Heart left ventricle (tissue), 16 donors: Measurements from ENCODE around the gene INSR. TPM values are rescaled to one million over a fixed set of nuclear protein-coding genes. Genes with fewer than 3 reads are reported as not detected.

Experiments used
- ATAC-seq, 4 donors: fragments of 200-7000 bp; cut with Tn5 transposase; one replicate each; pipeline ENCODE4 v1.9.1; 2020 to 2022; ENCODE audit warnings: moderate library complexity in 4 of 4, mild to moderate bottlenecking in 3 of 4, moderate number of reproducible peaks in 1 of 4
- DNase-seq, 5 donors: peaks; one replicate each; pipeline ENCODE4 v3.0.0-alpha.2; 2020
- H3K27ac ChIP-seq, 12 donors: fragments of 200-600 bp; sonication (generic) in 4 of 12; one replicate each; pipeline versions ENCODE4 v1.5.0 to v1.8.0; 2016 to 2022; ENCODE audit warnings: mild to moderate bottlenecking in 2 of 12
- H3K27me3 ChIP-seq, 9 donors: fragments of 200-600 bp; sonication (generic) in 2 of 9; one replicate each; pipeline versions ENCODE4 v1.5.1 to v1.8.0; 2016 to 2022; ENCODE audit warnings: mild to moderate bottlenecking in 3 of 9
- H3K36me3 ChIP-seq, 9 donors: fragments of 200-600 bp; sonication (generic) in 2 of 9; one replicate each; pipeline versions ENCODE4 v1.5.0 to v1.8.0; 2018 to 2022; ENCODE audit warnings: mild to moderate bottlenecking in 2 of 9
- H3K4me1 ChIP-seq, 12 donors: fragments of 200-600 bp; sonication (generic) in 4 of 12; one replicate each; pipeline versions ENCODE4 v1.5.0 to v1.8.0; 2016 to 2022; ENCODE audit warnings: mild to moderate bottlenecking in 3 of 12
- H3K4me3 ChIP-seq, 12 donors: fragments of 200-600 bp; sonication (generic) in 4 of 12; one replicate each; pipeline versions ENCODE4 v1.5.0 to v1.8.0; 2017 to 2022; ENCODE audit warnings: mild to moderate bottlenecking in 9 of 12, moderate library complexity in 4 of 12
- H3K9me3 ChIP-seq, 12 donors: fragments of 200-600 bp; sonication (generic) in 4 of 12; one replicate each; pipeline versions ENCODE4 v1.5.0 to v1.8.0; 2016 to 2022; ENCODE audit warnings: mild to moderate bottlenecking in 1 of 12
- POLR2A ChIP-seq, 2 donors: fragments of 450-650 bp; IDR thresholded peaks; one replicate each; pipeline ENCODE4 v1.6.1; 2017; ENCODE audit warnings: antibody characterized with exemption in 2 of 2, mild to moderate bottlenecking in 2 of 2, moderate library complexity in 2 of 2
- WGBS, 4 donors: extraction: QIAGEN DNeasy Blood & Tissue Kit in 2 of 4; methylation state at CpG; one replicate each; pipeline versions ENCODE4 v1.1.5 to v1.1.7; 2013 to 2018; 5-methylcytosine and 5-hydroxymethylcytosine counted together
- intact Hi-C, 10 donors: fragments of 100-400 bp; cut with DNase I; formaldehyde crosslinking; loops; one replicate each; pipeline versions ENCODE4 v1.11.1 to v1.14.2; 2022
- polyA plus RNA-seq, 2 donors: library from polyadenylated mRNA; stranded (reverse); fragments of 200-250 nt; gene quantifications; one replicate each; pipeline ENCODE4 v1.2.3, GENCODE V29; 2013
- total RNA-seq, 9 donors: library from RNA; depleted of rRNA in 2 of 9; stranded (reverse); fragments of >200 nt in 2 of 9; fragmentation: NEBNext Ultra II Directional in 3 of 9; extraction: Animal tissue kit (Norgen Biotek cat#: 25700) in 3 of 9; gene quantifications; one replicate each; pipeline versions ENCODE4 v1.1.0 to v1.2.4, GENCODE V29; 2016 to 2023
- TF ChIP-seq, protein P1 (sequence below), 12 donors: fragments of 200-600 bp; sonication (generic) in 4 of 12; IDR thresholded peaks; one replicate each; pipeline versions ENCODE4 v1.5.0 to v1.8.0; 2018 to 2022; ENCODE audit warnings: antibody characterized with exemption in 12 of 12, mild to moderate bottlenecking in 5 of 12
- donor health status: ischemic (EF 13 %, LVEDD 7.1; RV severe dilation, severe dysfunction).
- donor health status: healthy with polysubstance abuse.
- donor health status: DM: no; HTN: yes; CAD: no.
- donor health status: DM: no; HTN: no; CAD: no.
- donor health status: ischemic (EF 25% LVEDD 6.9; RV normal size, moderate dysfunction).
- donor health status: ischemic (EF 25% LVEDD 5.7; RV mildly dilated, moderate dysfunction).
- donor health status: healthy.
- donor health status: DM: yes; HTN: yes; CAD: no.
- donor health status: ischemic (EF 35%, LVEDD 5.7; RV mildly dilated, moderate dysfunction).
- donor health status: nonischemic (EF 11% LVEDD 7.7; RV severe dilation, severe dysfunction).
- donor health status: DM: yes; HTN: yes; CAD: no.
- donor health status: PGD.
- donor health status: ischemic (EF 29% LVEDD 5.4; RV normal size, mild dysfunction).
- donor health status: nonischemic (EF 23%, LVEDD 6.1; RV moderate dilation, normal function).

Gene INSR
- total and polyA plus RNA-seq, 11 donors: 28.7 to 221 (median 98.8) TPM

- ATAC-seq (peak in 3 of 4 donors; percentile 11 to 55 (median 27)), DNase-seq (peak in 1 of 5 donors; percentile 23)
- intact Hi-C loops: no loop called here
- Histone ChIP-seq H3K4me1 (peaks cover 0 to 45% (median 10%) of the 10 kb centered on the region in 12 donors), H3K36me3 (no peaks in the 10 kb centered on the region), H3K9me3 (no peaks in the 10 kb centered on the region), H3K27me3 (no peaks in the 10 kb centered on the region), H3K4me3 (peak overlapping the region in 1 of 12 donors; percentile 5), H3K27ac (peak overlapping the region in 1 of 12 donors; percentile 32)
- TF ChIP-seq, protein P1, sequence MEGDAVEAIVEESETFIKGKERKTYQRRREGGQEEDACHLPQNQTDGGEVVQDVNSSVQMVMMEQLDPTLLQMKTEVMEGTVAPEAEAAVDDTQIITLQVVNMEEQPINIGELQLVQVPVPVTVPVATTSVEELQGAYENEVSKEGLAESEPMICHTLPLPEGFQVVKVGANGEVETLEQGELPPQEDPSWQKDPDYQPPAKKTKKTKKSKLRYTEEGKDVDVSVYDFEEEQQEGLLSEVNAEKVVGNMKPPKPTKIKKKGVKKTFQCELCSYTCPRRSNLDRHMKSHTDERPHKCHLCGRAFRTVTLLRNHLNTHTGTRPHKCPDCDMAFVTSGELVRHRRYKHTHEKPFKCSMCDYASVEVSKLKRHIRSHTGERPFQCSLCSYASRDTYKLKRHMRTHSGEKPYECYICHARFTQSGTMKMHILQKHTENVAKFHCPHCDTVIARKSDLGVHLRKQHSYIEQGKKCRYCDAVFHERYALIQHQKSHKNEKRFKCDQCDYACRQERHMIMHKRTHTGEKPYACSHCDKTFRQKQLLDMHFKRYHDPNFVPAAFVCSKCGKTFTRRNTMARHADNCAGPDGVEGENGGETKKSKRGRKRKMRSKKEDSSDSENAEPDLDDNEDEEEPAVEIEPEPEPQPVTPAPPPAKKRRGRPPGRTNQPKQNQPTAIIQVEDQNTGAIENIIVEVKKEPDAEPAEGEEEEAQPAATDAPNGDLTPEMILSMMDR (IDR thresholded peaks at IDR 0.05): no peak
- no peak for TF ChIP-seq POLR2A (IDR thresholded peaks at IDR 0.05)
- 75 to 81% (median 77%) methylated on average over 12 of the region's 12 CpGs for WGBS, 4 donors
These were observed 43.4 kb upstream of the INSR start for GRCh38 chr19:7337380-7338194.

DNA sequence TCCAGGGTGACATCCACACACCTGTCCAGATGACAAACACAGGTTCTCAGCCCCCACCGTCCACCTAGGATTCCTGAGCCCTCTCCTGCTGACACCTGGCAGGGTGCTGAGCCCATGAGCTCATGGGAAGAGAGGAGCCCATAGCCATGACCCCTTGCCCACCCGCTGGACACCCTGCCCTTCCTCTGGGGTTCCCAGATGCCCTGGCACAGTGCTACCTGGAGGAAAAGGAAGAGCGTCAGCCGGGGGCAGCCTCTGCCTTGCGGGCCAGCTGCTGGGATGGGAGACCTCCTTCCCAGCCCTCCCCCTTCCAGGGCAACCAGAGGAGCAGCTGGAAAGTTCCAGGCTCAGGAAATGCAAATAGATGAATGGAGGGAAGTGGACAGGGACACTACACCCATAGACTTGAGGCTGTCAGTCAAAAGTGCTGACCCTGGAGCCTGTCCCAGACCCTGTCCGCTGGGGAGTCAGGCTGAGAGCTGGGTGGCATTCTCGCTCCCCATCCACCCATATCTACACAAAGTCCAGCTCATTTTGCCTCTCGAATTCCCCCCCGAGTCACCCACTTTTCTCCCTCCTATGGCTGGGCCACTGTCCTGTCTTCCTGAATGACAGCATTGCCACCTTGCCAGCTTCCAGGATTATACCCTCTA is 42.2 kb upstream of the INSR start:
- 74 to 78% (median 76%) methylated on average over 9 of the region's 9 CpGs for WGBS, 4 donors
- H3K4me1 ChIP-seq: peaks cover 0 to 45% (median 10%) of the 10 kb centered on the region in 12 donors
- intact Hi-C loops: no loop called here
- TF ChIP-seq POLR2A (IDR thresholded peaks at IDR 0.05): no peak
- TF ChIP-seq, protein P1 (IDR thresholded peaks at IDR 0.05): no peak
- H3K4me3 ChIP-seq: no peak overlapping the region
- DNase-seq (no peak), ATAC-seq (peak in 1 of 4 donors; percentile 19)
- no peak overlapping the region for H3K27ac ChIP-seq
- H3K27me3 ChIP-seq: no peaks in the 10 kb centered on the region
- H3K36me3 ChIP-seq: no peaks in the 10 kb centered on the region
- H3K9me3 ChIP-seq: no peaks in the 10 kb centered on the region

DNA sequence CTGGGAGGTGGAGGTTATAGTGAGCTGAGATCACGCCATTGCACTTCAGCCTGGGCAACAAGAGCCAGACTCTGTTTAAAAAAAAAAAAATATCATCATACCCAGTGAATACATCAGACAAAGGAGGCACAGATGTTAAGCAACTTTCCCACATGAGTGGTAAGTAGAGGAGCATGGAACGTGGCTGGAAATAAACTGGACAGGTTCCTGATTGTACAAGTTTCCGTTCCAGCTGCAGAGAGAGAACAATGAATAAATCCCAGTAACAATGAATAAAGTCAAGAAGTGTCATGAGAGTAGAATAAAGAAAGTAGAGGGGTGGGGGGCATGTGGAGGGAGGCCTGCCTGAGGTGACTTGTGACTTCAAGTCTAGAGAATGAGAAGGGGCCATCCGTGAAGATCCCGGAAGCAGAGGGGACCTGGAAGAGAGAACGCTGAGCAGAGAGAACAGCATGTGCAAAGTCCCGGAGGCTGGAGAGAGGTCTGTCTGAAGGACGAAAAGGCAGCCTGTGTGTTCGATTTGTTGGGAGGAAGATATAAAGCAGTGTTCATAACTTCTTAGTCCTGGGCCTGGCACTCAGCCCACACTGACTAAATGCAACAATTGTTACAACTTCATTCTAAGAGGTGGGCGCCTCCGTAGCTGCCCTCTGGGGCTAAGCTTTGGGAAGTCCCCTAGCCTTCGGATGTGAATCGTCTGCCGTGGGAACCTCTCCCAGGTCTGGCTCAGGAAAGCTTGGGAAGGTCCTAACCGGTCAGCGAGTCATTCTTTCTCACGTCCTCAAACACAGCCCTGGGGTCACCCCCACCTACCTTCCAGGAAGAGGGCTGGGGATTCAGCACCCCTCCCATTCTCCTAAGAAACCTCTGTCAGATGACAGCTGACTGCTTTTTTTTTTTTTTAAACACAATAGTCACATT is 39.2 kb upstream of the INSR start:
- Histone ChIP-seq H3K4me1 (peaks cover 0 to 32% (median 10%) of the 10 kb centered on the region in 12 donors), H3K36me3 (no peaks in the 10 kb centered on the region), H3K27ac (peak overlapping the region in 8 of 12 donors; percentile 44 to 80 (median 56)), H3K9me3 (no peaks in the 10 kb centered on the region), H3K27me3 (no peaks in the 10 kb centered on the region), H3K4me3 (no peak overlapping the region)
- WGBS, 4 donors: 45 to 52% (median 50%) methylated on average over 17 of the region's 17 CpGs
- DNase-seq (peak in 4 of 5 donors; percentile 38 to 74 (median 58)), ATAC-seq (peak; percentile 63 to 94 (median 79))
- no peak for TF ChIP-seq POLR2A (IDR thresholded peaks at IDR 0.05)
- TF ChIP-seq, protein P1 (IDR thresholded peaks at IDR 0.05): no peak
- intact Hi-C loops: loop anchor here in 2 of 10 donors (5.0 kb wide), 2 partner anchors 36 to 41 kb away; partner anchors contain the start of gene INSR (in 1 of the 2)
